ENCODE data around the gene PHF21B. TPM values are rescaled to one million over a fixed set of nuclear protein-coding genes. Genes with fewer than 3 reads are reported as not detected.

PHF21B gene
- total and polyA plus RNA-seq, 7 donors, result 0.13 to 0.66 (median 0.28) TPM; not detected in 4

GRCh38 chr22:44931077-44931540 is 78.7 kb downstream of the PHF21B start:
- 64 to 74% methylated on average over 26 of the region's 26 CpGs for WGBS, 2 donors
- H3K27ac ChIP-seq, result no peak overlapping the region
- intact Hi-C loops (cut with DNase I), result no loop called here

GRCh38 chr22:44930711-44931035 is 79.1 kb downstream of the PHF21B start:
- TF ChIP-seq CTCF (IDR thresholded peaks at IDR 0.05), result no peak
- TF ChIP-seq EP300 (IDR thresholded peaks at IDR 0.05), result no peak
- TF ChIP-seq POLR2A (IDR thresholded peaks at IDR 0.05), result no peak
- TF ChIP-seq POLR2AphosphoS5 (IDR thresholded peaks at IDR 0.05), result no peak
- intact Hi-C loops (cut with DNase I), result no loop called here
- Histone ChIP-seq H3K27me3 (no peaks in the 10 kb centered on the region), H3K4me1 (peaks cover 0 to 5% (median 0%) of the 10 kb centered on the region in 4 donors), H3K36me3 (no peaks in the 10 kb centered on the region), H3K9me3 (no peaks in the 10 kb centered on the region), H3K27ac (no peak overlapping the region), H3K4me3 (no peak overlapping the region)
- whole genome bisulfite sequencing, 2 donors, result 78 to 89% methylated on average over 8 of the region's 8 CpGs
- DNase-seq, result no peak

More at GRCh38 chr22:44931077-44931540, 78.7 kb downstream of the PHF21B start:
- H3K4me1 ChIP-seq, result peaks cover 0 to 5% (median 0%) of the 10 kb centered on the region in 4 donors
- H3K36me3 ChIP-seq, result no peaks in the 10 kb centered on the region
- DNase-seq, result no peak
- H3K27me3 ChIP-seq, result no peaks in the 10 kb centered on the region
- H3K9me3 ChIP-seq, result no peaks in the 10 kb centered on the region
- TF ChIP-seq POLR2AphosphoS5 (IDR thresholded peaks at IDR 0.05) (no peak), CTCF (IDR thresholded peaks at IDR 0.05) (no peak), EP300 (IDR thresholded peaks at IDR 0.05) (no peak), POLR2A (IDR thresholded peaks at IDR 0.05) (no peak)
- H3K4me3 ChIP-seq, result peak overlapping the region in 1 of 4 donors; percentile 5

GRCh38 chr22:44930016-44930710 is 79.6 kb downstream of the PHF21B start:
- Histone ChIP-seq H3K27ac (no peak overlapping the region), H3K4me1 (peaks cover 0 to 5% (median 0%) of the 10 kb centered on the region in 4 donors), H3K36me3 (no peaks in the 10 kb centered on the region), H3K4me3 (no peak overlapping the region), H3K27me3 (no peaks in the 10 kb centered on the region), H3K9me3 (no peaks in the 10 kb centered on the region)
- TF ChIP-seq EP300 (IDR thresholded peaks at IDR 0.05) (no peak), POLR2AphosphoS5 (IDR thresholded peaks at IDR 0.05) (no peak), CTCF (IDR thresholded peaks at IDR 0.05) (no peak), POLR2A (IDR thresholded peaks at IDR 0.05) (no peak)
- intact Hi-C loops (cut with DNase I), result no loop called here
- 41 to 71% methylated on average over 13 of the region's 13 CpGs for WGBS, 2 donors
- DNase-seq, result no peak

GRCh38 chr22:44929359-44930015 is 80.3 kb downstream of the PHF21B start:
- H3K27me3 ChIP-seq, result no peaks in the 10 kb centered on the region
- H3K36me3 ChIP-seq, result no peaks in the 10 kb centered on the region
- 85 to 91% methylated on average over 18 of the region's 18 CpGs for WGBS, 2 donors
- no peak for TF ChIP-seq CTCF (IDR thresholded peaks at IDR 0.05)
- TF ChIP-seq POLR2AphosphoS5 (IDR thresholded peaks at IDR 0.05), result no peak
- no peak for TF ChIP-seq EP300 (IDR thresholded peaks at IDR 0.05)
- no peak for TF ChIP-seq POLR2A (IDR thresholded peaks at IDR 0.05)
- no peak overlapping the region for H3K4me3 ChIP-seq
- H3K9me3 ChIP-seq, result peaks cover 0 to 2% (median 0%) of the 10 kb centered on the region in 4 donors
- intact Hi-C loops (cut with DNase I), result no loop called here
- H3K27ac ChIP-seq, result no peak overlapping the region
- no peak for DNase-seq
- H3K4me1 ChIP-seq, result peaks cover 0 to 5% (median 0%) of the 10 kb centered on the region in 4 donors

All from sigmoid colon (tissue), 7 donors.